A549 (cell line): ENCODE data around the gene DYNC2I2. TPM values are rescaled to one million over a fixed set of nuclear protein-coding genes. Genes with fewer than 3 reads are reported as not detected.

Experiments
- ATAC-seq, 2 experiments: fragments of 200-7000 bp in 1 of 2; fragments of >200 bp in 1 of 2; cut with Nextera tagmentation in 1 of 2; cut with Tn5 transposase in 1 of 2; 3 replicates each; pipeline versions ENCODE4 v1.8.0 to v1.9.1; 2018 to 2020; ENCODE audit warnings: mild to moderate bottlenecking in 1 of 2, moderate library complexity in 1 of 2
- CTCF ChIA-PET: fragments of 300-600 bp; sonication (Branson Sonifier 250); formaldehyde crosslinking; extraction: SDS; loops from one replicate; lab custom pipeline; 2021; ENCODE audit warnings: antibody characterized with exemption, inconsistent platforms; lab: Yijun Ruan, JAX
- POLR2A ChIA-PET: fragments of 350-600 bp; formaldehyde crosslinking; extraction: SDS; loops from one replicate; lab custom pipeline; 2021; ENCODE audit warnings: antibody characterized with exemption, inconsistent platforms; lab: Yijun Ruan, JAX
- DNase-seq, 2 experiments: peaks; one replicate each; pipeline versions ENCODE4 v3.0.0 to v3.0.0-alpha.2; 2011 to 2016; ENCODE audit warnings: low read depth in 1 of 2, low spot score in 1 of 2
- FAIRE-seq: peaks from 2 replicates; lab custom pipeline; 2011; peaks lifted over from hg19 to GRCh38; lab: Jason Lieb, UNC
- H3K27ac ChIP-seq, 2 experiments: fragments of >200 bp; sonication (Bioruptor Twin); formaldehyde crosslinking; 3 replicates each; pipeline ENCODE4 v1.5.1; 2016 to 2017
- H3K4me1 ChIP-seq: fragments of >200 bp; sonication (Bioruptor Twin); formaldehyde crosslinking; 3 replicates; pipeline ENCODE4 v1.6.1; 2016
- H3K4me2 ChIP-seq: fragments of >200 bp; sonication (Bioruptor Twin); formaldehyde crosslinking; 3 replicates; pipeline ENCODE4 v1.6.1; 2016
- H3K4me3 ChIP-seq: fragments of >200 bp; sonication (Bioruptor Twin); formaldehyde crosslinking; 3 replicates; pipeline ENCODE4 v1.5.1; 2016
- H3K9me3 ChIP-seq: fragments of >200 bp; sonication (Bioruptor Twin); formaldehyde crosslinking; 3 replicates; pipeline ENCODE4 v1.6.1; 2016
- BHLHE40 ChIP-seq: IDR thresholded peaks from 2 replicates; pipeline ENCODE4 v1.6.1; 2012; ENCODE audit warnings: low read depth, low read length, inconsistent platforms
- CHD2 ChIP-seq: fragments of 150-350 bp; IDR thresholded peaks from 2 replicates; pipeline ENCODE4 v1.6.1; 2014; ENCODE audit warnings: low read length; ENCODE audit not compliant: partially characterized antibody
- CHD4 ChIP-seq: fragments of 200-600 bp; sonication (generic); IDR thresholded peaks from 2 replicates; pipeline ENCODE4 v1.6.1; 2016; ENCODE audit warnings: antibody characterized with exemption, mild to moderate bottlenecking, borderline replicate concordance
- EHMT2 ChIP-seq: fragments of 200-600 bp; sonication (generic); IDR thresholded peaks from 2 replicates; pipeline ENCODE4 v1.6.1; 2016; ENCODE audit warnings: antibody characterized with exemption, low read depth, mild to moderate bottlenecking, moderate library complexity
- EP300 ChIP-seq, 2 experiments: fragments of >200 bp; sonication (Bioruptor Twin); formaldehyde crosslinking; IDR thresholded peaks; 2 replicates in 1 of 2; 3 replicates in 1 of 2; pipeline ENCODE4 v1.6.1; 2016 to 2017
- FOXS1 ChIP-seq: fragments of 250-450 bp; sonication (Bioruptor Pico); IDR thresholded peaks from 2 replicates; pipeline ENCODE4 v1.5.0; 2020; ENCODE audit warnings: mild to moderate bottlenecking, moderate library complexity
- HDAC2 ChIP-seq: fragments of 200-600 bp; sonication (generic); IDR thresholded peaks from 2 replicates; pipeline ENCODE4 v1.6.1; 2016
- HOXA7 ChIP-seq: fragments of 250-450 bp; sonication (Bioruptor Pico); IDR thresholded peaks from 2 replicates; pipeline ENCODE4 v1.5.0; 2020; ENCODE audit warnings: mild to moderate bottlenecking, moderate library complexity
- JUN ChIP-seq, 2 experiments: fragments of >200 bp; sonication (Bioruptor Twin); formaldehyde crosslinking; IDR thresholded peaks; 2 replicates in 1 of 2; 3 replicates in 1 of 2; pipeline ENCODE4 v1.6.1; 2016 to 2017
- JUNB ChIP-seq: fragments of >200 bp; sonication (Bioruptor Twin); formaldehyde crosslinking; IDR thresholded peaks from 2 replicates; pipeline ENCODE4 v1.6.1; 2016
- KDM1A ChIP-seq: fragments of 200-600 bp; sonication (generic); IDR thresholded peaks from 2 replicates; pipeline ENCODE4 v1.6.1; 2016; ENCODE audit warnings: low read depth, mild to moderate bottlenecking
- KDM5A ChIP-seq: fragments of 200-600 bp; sonication (generic); IDR thresholded peaks from 2 replicates; pipeline ENCODE4 v1.6.1; 2016; ENCODE audit warnings: antibody characterized with exemption, mild to moderate bottlenecking
- MAZ ChIP-seq: fragments of 150-350 bp; IDR thresholded peaks from 2 replicates; pipeline ENCODE4 v1.6.1; 2014; ENCODE audit warnings: antibody characterized with exemption, low read depth, low read length, borderline replicate concordance
- NPAS2 ChIP-seq: fragments of 250-450 bp; sonication (Bioruptor Pico); IDR thresholded peaks from 2 replicates; pipeline ENCODE4 v1.8.0; 2022; ENCODE audit warnings: mild to moderate bottlenecking, moderate library complexity, borderline replicate concordance
- NR3C1 ChIP-seq: fragments of >200 bp; sonication (Bioruptor Twin); formaldehyde crosslinking; IDR thresholded peaks from 3 replicates; pipeline ENCODE4 v1.6.1; 2017
- PHF8 ChIP-seq: fragments of 200-600 bp; sonication (generic); IDR thresholded peaks from 2 replicates; pipeline ENCODE4 v1.6.1; 2016; ENCODE audit warnings: low read depth, mild to moderate bottlenecking, antibody characterized with exemption, moderate library complexity, borderline replicate concordance
- POLR2A ChIP-seq: IDR thresholded peaks from 2 replicates; pipeline ENCODE4 v1.6.1; 2012; ENCODE audit warnings: mild to moderate bottlenecking, low read length
- POLR2AphosphoS2 ChIP-seq: conservative IDR thresholded peaks from 2 replicates; pipeline ENCODE4 v1.6.1; 2012; ENCODE audit warnings: low read length, improper control_type of control experiment, inconsistent platforms
- RCOR1 ChIP-seq: fragments of 150-350 bp; IDR thresholded peaks from 2 replicates; pipeline ENCODE4 v1.6.1; 2014; ENCODE audit warnings: antibody characterized with exemption, low read length, low read depth
- ZC3H11A ChIP-seq: fragments of 450-650 bp; IDR thresholded peaks from 2 replicates; pipeline ENCODE4 v1.6.1; 2014; ENCODE audit warnings: antibody characterized with exemption, mild to moderate bottlenecking
- WGBS: methylation state at CpG from one replicate; pipeline ENCODE4 v1.1.6; 2017; ENCODE audit errors: missing lambda C conversion rate; 5-methylcytosine and 5-hydroxymethylcytosine counted together
- polyA plus RNA-seq, 4 experiments: library from polyadenylated mRNA; depleted of rRNA in 3 of 4; stranded (reverse); fragments of >200 nt; fragmentation: RNase III in 1 of 4; extraction: RNeasy Plus Mini Kit Qiagen cat#74134 plus additional on column Dnase treatment in 1 of 4; gene quantifications; 2 replicates in 3 of 4; 3 replicates in 1 of 4; pipeline ENCODE4 v1.2.3, GENCODE V29; 2011 to 2017
- TF ChIP-seq, protein P1 (sequence below): fragments of 250-450 bp; sonication (Bioruptor Pico); IDR thresholded peaks from 2 replicates; pipeline ENCODE4 v1.5.0; 2021; ENCODE audit warnings: mild to moderate bottlenecking, moderate library complexity, borderline replicate concordance
- TF ChIP-seq, protein P2 (sequence below): fragments of >200 bp; sonication (Bioruptor Twin); formaldehyde crosslinking; IDR thresholded peaks from 3 replicates; pipeline ENCODE4 v1.5.1; 2016
- TF ChIP-seq, protein P3 (sequence below): fragments of 250-450 bp; sonication (Bioruptor Pico); IDR thresholded peaks from 2 replicates; pipeline ENCODE4 v1.5.0; 2020; ENCODE audit warnings: low read depth, mild to moderate bottlenecking, moderate library complexity
- TF ChIP-seq, protein P4 (sequence below): fragments of >200 bp; sonication (Bioruptor Twin); formaldehyde crosslinking; IDR thresholded peaks from 2 replicates; pipeline ENCODE4 v1.6.1; 2016
- TF ChIP-seq, protein P5 (sequence below): fragments of 450-650 bp; IDR thresholded peaks from 2 replicates; pipeline ENCODE4 v1.6.1; 2014; ENCODE audit warnings: antibody characterized with exemption
- TF ChIP-seq, protein P6 (sequence below): fragments of 200-600 bp; sonication (generic); IDR thresholded peaks from 2 replicates; pipeline ENCODE4 v1.6.1; 2016; ENCODE audit warnings: antibody characterized with exemption, mild to moderate bottlenecking, moderate library complexity

The DYNC2I2 gene
- polyA plus RNA-seq, 2 of the 4 experiments (the other 2 are of a cell fraction): 57.3 to 117 TPM

DNA sequence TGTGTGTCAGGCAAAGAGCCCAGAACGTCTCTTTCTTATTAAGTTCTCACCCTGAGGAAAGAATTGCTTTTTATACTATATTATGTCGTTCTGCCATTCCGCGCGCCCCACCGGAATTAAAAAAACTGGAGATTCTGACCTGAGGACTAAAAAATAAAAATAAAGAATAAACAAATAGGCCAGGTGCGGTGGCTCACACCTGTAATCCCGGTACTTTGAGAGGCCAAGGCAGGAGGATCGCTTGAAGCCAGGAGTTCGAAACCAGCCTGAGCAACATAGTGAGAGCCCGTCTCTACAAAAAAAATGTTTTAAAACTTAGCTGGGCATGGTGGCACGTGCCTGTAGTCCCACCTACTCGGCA, 677 bp upstream of the DYNC2I2 start:
- CTCF ChIA-PET: interaction anchor here (0.7 to 1.6 kb wide), 5 partner anchors 9 to 108 kb away, joined by 3 to 8 read pairs (median 4); partner anchors contain the start of gene PKN3
- POLR2A ChIA-PET: interaction anchor here (0.6 to 2.0 kb wide), 5 partner anchors 9 to 214 kb away, joined by 3 to 8 read pairs (median 4); partner anchors contain the start of gene SET

DNA sequence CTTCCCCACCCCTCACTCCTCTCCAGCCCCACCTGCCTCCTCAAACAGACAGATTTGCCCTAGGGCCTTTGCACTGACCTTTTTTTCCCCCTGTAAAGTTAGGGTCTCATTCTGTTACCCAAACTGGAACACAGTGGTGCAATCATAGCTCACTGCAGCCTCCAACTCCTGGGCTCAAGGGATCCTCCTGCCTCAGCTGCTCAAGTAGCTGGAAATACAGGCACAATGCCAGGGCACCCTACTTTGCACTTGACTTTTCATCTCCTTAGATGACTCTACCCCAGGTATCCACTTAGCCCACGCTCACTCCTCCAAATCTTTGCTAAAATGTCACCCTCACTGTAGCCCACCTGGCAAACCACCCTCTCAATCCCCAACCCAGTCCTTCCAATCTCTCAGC, 2.2 kb downstream of the DYNC2I2 start:
- POLR2A ChIA-PET: no interaction called here
- CTCF ChIA-PET: interaction anchor here (0.9 to 2.1 kb wide), 7 partner anchors 18 to 216 kb away, joined by 3 to 17 read pairs (median 3); partner anchors contain the start of gene PKN3
- DNase-seq: no peak
- peak overlapping the region in 1 of 2 experiments; percentile 34; a peak in 3 of 6 replicates for H3K27ac ChIP-seq
- H3K4me1 ChIP-seq: peaks cover 4% of the 10 kb centered on the region; the same call in 1 of the 3 replicates
- TF ChIP-seq, protein P1, sequence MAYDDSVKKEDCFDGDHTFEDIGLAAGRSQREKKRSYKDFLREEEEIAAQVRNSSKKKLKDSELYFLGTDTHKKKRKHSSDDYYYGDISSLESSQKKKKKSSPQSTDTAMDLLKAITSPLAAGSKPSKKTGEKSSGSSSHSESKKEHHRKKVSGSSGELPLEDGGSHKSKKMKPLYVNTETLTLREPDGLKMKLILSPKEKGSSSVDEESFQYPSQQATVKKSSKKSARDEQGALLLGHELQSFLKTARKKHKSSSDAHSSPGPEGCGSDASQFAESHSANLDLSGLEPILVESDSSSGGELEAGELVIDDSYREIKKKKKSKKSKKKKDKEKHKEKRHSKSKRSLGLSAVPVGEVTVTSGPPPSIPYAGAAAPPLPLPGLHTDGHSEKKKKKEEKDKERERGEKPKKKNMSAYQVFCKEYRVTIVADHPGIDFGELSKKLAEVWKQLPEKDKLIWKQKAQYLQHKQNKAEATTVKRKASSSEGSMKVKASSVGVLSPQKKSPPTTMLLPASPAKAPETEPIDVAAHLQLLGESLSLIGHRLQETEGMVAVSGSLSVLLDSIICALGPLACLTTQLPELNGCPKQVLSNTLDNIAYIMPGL (CRISPR knock-in tag): no peak
- TF ChIP-seq CHD2 (no peak), MAZ (no peak), RCOR1 (no peak), NR3C1 (no peak), POLR2A (no peak), NPAS2 (no peak), KDM1A (no peak), JUNB (no peak), EP300 (IDR thresholded peaks at IDR 0.05) (no peak), HDAC2 (no peak), FOXS1 (CRISPR knock-in tag) (no peak), CHD4 (no peak)
- TF ChIP-seq, protein P2, sequence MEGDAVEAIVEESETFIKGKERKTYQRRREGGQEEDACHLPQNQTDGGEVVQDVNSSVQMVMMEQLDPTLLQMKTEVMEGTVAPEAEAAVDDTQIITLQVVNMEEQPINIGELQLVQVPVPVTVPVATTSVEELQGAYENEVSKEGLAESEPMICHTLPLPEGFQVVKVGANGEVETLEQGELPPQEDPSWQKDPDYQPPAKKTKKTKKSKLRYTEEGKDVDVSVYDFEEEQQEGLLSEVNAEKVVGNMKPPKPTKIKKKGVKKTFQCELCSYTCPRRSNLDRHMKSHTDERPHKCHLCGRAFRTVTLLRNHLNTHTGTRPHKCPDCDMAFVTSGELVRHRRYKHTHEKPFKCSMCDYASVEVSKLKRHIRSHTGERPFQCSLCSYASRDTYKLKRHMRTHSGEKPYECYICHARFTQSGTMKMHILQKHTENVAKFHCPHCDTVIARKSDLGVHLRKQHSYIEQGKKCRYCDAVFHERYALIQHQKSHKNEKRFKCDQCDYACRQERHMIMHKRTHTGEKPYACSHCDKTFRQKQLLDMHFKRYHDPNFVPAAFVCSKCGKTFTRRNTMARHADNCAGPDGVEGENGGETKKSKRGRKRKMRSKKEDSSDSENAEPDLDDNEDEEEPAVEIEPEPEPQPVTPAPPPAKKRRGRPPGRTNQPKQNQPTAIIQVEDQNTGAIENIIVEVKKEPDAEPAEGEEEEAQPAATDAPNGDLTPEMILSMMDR: no peak
- TF ChIP-seq, protein P3, sequence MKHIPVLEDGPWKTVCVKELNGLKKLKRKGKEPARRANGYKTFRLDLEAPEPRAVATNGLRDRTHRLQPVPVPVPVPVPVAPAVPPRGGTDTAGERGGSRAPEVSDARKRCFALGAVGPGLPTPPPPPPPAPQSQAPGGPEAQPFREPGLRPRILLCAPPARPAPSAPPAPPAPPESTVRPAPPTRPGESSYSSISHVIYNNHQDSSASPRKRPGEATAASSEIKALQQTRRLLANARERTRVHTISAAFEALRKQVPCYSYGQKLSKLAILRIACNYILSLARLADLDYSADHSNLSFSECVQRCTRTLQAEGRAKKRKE (CRISPR knock-in tag): no peak
- TF ChIP-seq, protein P4, sequence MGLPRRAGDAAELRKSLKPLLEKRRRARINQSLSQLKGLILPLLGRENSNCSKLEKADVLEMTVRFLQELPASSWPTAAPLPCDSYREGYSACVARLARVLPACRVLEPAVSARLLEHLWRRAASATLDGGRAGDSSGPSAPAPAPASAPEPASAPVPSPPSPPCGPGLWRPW: no peak
- TF ChIP-seq, protein P5, sequence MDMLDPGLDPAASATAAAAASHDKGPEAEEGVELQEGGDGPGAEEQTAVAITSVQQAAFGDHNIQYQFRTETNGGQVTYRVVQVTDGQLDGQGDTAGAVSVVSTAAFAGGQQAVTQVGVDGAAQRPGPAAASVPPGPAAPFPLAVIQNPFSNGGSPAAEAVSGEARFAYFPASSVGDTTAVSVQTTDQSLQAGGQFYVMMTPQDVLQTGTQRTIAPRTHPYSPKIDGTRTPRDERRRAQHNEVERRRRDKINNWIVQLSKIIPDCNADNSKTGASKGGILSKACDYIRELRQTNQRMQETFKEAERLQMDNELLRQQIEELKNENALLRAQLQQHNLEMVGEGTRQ: no peak
- TF ChIP-seq, protein P6, sequence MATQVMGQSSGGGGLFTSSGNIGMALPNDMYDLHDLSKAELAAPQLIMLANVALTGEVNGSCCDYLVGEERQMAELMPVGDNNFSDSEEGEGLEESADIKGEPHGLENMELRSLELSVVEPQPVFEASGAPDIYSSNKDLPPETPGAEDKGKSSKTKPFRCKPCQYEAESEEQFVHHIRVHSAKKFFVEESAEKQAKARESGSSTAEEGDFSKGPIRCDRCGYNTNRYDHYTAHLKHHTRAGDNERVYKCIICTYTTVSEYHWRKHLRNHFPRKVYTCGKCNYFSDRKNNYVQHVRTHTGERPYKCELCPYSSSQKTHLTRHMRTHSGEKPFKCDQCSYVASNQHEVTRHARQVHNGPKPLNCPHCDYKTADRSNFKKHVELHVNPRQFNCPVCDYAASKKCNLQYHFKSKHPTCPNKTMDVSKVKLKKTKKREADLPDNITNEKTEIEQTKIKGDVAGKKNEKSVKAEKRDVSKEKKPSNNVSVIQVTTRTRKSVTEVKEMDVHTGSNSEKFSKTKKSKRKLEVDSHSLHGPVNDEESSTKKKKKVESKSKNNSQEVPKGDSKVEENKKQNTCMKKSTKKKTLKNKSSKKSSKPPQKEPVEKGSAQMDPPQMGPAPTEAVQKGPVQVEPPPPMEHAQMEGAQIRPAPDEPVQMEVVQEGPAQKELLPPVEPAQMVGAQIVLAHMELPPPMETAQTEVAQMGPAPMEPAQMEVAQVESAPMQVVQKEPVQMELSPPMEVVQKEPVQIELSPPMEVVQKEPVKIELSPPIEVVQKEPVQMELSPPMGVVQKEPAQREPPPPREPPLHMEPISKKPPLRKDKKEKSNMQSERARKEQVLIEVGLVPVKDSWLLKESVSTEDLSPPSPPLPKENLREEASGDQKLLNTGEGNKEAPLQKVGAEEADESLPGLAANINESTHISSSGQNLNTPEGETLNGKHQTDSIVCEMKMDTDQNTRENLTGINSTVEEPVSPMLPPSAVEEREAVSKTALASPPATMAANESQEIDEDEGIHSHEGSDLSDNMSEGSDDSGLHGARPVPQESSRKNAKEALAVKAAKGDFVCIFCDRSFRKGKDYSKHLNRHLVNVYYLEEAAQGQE: no peak
- WGBS: 95% methylated on average over 1 of the region's 1 CpG
- no peak for FAIRE-seq
- no peak for ATAC-seq
- no peaks in the 10 kb centered on the region for H3K9me3 ChIP-seq
- H3K4me3 ChIP-seq: no peak overlapping the region
- H3K4me2 ChIP-seq: peak overlapping the region; percentile 72; the same call in 1 of the 3 replicates

More for the DNA sequence above, 677 bp upstream of the DYNC2I2 start:
- DNase-seq: no peak
- Histone ChIP-seq H3K4me1 (peaks cover 4% of the 10 kb centered on the region; the same call in 1 of the 3 replicates), H3K4me2 (peak overlapping the region; percentile 72), H3K4me3 (peak overlapping the region; percentile 84; the same call in 1 of the 3 replicates), H3K27ac (peak overlapping the region; percentile 94 to 99), H3K9me3 (no peaks in the 10 kb centered on the region)
- FAIRE-seq: no peak
- ATAC-seq: no peak
- 92% methylated on average over 13 of the region's 13 CpGs for WGBS
- TF ChIP-seq HOXA7 (CRISPR knock-in tag) (no peak), KDM5A (no peak), JUN (IDR thresholded peaks at IDR 0.05) (no peak), FOXS1 (CRISPR knock-in tag) (no peak), BHLHE40 (no peak), ZC3H11A (no peak), PHF8 (no peak), EHMT2 (no peak), POLR2AphosphoS2 (no peak)
- TF ChIP-seq, protein P4: no peak
- TF ChIP-seq, protein P5: no peak
